Stimulated activated CD4-positive, alpha-beta T cell treated with anti-CD3 and anti-CD28 coated beads, Interleukin-2, amount 100 ng/mL, for 24 hours (primary cell): ENCODE results near the gene MAGI2.
"Not testable (repeated sequence)": the region's sequence is repeated elsewhere in the genome, so short reads cannot be mapped to it uniquely, and the experiment has no call there.

Source experiments
- DNase-seq, 2 donors: peaks; one replicate each; pipeline ENCODE4 v3.0.0-alpha.2; 2020

The MAGI2 gene

GRCh38 chr7:78253850-78254725 is 1199.4 kb downstream of the MAGI2 start:
- DNase-seq: no peak

GRCh38 chr7:78248867-78249266 is 1204.6 kb downstream of the MAGI2 start:
- no peak for DNase-seq

DNA sequence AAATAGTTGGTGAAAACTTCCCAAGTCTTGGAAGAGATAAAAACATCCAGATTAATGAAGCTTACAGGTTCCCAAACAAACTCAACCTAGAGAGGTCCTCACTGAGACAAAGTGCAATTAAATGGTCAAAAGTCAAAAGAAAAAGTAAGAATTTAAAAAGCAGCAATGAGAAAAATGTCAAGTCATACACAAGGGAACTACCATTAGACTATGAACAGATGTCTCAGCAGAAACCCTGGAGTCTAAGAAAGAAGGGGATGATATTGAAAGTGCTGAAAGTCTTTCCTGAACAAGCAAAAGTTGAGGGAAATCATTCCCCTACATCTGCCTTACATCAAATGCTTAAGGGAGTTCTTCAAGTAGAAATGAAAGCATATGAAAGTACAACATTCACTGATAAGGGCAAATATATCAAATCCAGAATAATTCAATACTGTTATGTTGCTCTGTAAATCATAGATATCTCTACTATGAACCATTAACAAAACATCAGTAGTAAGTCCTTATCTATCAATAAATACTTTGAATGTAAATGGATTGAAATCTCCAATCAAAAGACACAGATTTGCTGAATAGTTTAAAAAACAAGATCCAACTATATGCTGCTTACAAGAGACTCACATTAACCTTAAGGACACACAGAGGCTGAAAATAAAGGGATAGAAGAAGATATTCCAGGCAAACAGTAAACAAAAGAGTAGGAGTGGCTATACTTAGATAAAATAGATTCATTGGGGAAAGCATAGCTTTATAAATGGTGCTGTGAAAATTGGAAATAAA is 1205.4 kb downstream of the MAGI2 start:
- no peak for DNase-seq

GRCh38 chr7:78240179-78240578 is 1213.3 kb downstream of the MAGI2 start:
- not testable (repeated sequence) for DNase-seq

- no peak for DNase-seq
These were observed 1218.8 kb downstream of the MAGI2 start for GRCh38 chr7:78234634-78235033.

GRCh38 chr7:78232806-78233205 is 1220.7 kb downstream of the MAGI2 start:
- DNase-seq: no peak

DNA sequence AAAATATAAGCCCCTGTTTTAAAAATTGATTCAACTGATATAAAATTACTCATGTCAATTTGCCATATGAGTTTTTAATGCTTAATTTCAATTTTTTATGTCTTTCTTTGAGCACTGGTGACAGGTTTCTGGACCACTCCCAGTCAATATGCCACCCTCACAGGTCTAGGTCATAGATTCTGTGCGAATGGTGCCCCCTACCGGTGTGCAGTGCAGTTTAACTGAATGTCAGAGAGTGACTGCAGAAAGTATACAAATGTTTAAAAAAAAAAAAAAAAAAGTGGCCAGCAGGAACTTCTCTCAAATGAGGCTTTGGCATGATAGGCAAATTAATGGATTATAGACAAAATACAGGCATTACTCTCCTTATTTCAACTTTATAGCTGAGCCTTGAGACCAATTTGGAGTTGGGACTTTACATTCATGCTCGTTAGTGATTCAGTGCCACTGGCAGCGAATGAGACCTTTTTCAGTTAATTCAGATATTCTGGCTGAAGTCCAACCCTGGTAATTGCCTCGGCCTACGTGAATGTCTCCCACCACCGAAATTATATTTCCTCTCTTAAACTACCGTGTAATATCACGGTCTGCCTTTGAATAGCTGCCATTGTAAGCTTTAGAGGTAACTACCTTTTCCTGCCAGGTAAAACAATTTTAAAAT is 1227.3 kb downstream of the MAGI2 start:
- peak; percentile 18 to 51 for DNase-seq

- no peak for DNase-seq
These were observed 1227.9 kb downstream of the MAGI2 start for GRCh38 chr7:78225534-78225933.

DNA sequence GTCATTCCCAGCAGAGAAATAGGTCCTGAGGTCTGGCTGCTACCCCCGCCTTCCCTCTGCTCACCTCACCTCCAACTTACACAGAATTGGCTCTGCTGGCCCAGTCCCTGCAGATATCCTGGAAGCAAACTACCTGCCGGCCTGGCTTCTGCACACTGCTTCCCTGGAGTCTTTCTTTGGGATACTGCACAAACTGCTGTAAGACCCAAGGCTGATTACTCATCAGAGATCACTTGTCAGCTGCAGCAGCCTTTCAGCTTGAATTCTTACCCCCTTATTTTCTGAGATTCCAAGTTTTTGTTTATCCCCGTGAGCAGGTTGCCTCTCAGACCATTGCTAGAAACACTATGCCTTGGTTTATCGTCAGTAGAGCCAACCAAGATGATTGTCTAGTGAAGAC is 1228.5 kb downstream of the MAGI2 start:
- no peak for DNase-seq

GRCh38 chr7:78223598-78223997 is 1229.9 kb downstream of the MAGI2 start:
- DNase-seq: no peak

- DNase-seq: no peak
These were observed 1231.3 kb downstream of the MAGI2 start for GRCh38 chr7:78222001-78222751.

DNA sequence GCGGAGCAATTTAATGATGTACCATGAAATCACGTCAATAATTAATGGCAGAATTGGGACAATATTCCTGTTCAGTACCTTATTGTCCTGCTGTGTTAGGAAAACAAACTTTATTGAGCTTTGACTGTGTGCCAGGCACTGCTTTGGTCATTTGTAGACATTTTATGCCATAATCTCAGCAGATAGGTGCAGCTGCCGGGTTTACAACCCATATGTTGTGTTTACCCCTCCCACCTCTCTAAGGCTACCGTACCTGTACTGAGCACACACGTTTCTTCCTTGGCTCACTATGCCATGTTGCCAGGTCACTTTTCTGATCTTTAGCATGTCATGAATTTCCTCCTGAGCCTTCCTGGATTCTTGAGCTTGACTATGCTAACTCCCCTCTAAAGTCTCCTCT is 1232.7 kb downstream of the MAGI2 start:
- no peak for DNase-seq

- no peak for DNase-seq
These were observed 1234.6 kb downstream of the MAGI2 start for GRCh38 chr7:78218876-78219275.

- no peak for DNase-seq
These were observed 1235.4 kb downstream of the MAGI2 start for GRCh38 chr7:78218051-78218450.

- no peak for DNase-seq
These were observed 1238.3 kb downstream of the MAGI2 start for GRCh38 chr7:78215199-78215598.

DNA sequence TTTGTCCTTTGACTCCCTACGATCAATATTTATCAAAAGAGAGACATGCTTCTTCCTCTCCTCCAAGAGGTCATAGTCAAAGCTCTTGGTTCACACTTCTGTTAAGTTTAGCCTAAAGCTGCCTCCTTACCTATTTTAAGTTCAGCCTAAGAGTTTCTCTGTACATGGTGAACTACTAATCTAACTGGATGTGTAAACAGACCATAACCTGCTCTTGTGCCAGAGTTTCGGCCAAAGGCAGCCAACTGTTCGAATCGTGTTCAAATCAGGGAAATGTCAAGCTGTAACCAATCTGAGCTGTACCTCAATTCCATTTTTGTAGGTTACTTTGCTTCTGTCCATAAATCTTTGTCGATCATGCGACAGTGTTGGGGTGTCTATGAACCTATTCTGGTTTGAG is 1240.1 kb downstream of the MAGI2 start:
- no peak for DNase-seq

DNA sequence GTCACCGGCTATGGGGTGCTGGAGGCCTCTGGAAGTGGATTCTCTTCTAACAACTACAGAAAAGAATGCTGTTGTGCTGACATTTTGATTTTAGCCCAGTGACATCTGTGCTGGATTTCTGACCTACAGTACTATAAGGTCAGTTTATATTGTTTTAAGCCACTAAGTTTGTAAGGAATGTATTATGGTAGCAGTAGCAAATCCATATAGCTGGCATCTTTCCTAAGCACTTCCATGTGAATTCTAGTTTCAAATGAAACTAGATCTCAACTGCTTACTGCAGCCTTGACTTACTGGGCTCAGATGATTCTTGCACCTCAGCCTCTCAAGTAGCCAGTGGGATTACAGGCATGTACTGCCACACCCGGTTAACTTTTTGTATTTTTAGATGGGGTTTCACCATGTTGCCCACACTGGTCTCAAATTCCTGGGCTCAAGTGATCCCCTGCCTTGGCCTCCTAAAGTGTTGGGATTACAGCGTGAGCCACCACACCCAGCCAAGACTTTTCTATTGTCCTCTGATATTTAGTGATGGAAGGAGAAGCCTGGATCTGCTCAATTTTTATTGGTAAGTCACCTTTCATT is 1240.9 kb downstream of the MAGI2 start:
- DNase-seq: no peak

- DNase-seq: no peak
These were observed 1246.2 kb downstream of the MAGI2 start for GRCh38 chr7:78207269-78207668.

GRCh38 chr7:78206769-78207168 is 1246.7 kb downstream of the MAGI2 start:
- no peak for DNase-seq

- no peak for DNase-seq
These were observed 1250.3 kb downstream of the MAGI2 start for GRCh38 chr7:78203042-78203720.

DNA sequence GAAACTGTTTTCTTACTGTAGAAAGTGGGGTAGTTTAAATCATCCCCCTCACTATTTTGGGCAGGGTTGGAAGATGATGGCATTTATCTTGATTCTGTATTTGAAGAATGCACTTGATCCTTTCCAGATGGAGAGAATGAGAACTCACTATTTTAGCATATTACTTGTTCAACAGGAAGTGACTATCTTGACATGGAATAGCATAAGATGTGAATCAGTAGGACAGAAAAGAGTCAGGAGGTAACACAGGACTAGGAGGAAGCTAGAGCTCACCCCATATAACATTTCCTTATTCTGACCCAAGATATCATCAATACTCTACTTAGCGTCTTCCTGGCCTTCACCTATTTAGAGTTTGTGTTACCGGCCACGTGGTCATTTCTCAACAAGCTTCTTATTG is 1254.7 kb downstream of the MAGI2 start:
- no peak for DNase-seq

DNA sequence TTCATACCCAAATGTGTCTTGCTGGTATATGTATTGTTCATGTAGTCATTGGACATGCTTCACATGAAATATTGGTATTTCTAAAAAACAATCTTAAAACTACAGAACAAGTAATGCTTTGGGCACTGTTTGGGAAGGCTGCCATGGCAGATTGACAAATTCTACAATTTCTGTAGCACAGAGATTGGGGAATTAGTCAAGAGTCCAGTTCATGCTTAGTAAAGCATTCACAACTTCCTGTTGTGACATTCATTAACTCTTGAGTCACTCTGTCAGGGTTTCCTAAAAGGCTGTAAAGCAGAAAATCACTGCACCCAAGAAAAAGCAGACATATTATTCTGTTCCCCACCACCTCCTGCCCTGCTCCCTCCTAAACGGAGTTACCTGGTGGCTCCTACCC is 1256.0 kb downstream of the MAGI2 start:
- DNase-seq: no peak
